Sigmoid colon (tissue), 7 donors: ENCODE measurements around the gene UBN1. TPM values are rescaled to one million over a fixed set of nuclear protein-coding genes. Genes with fewer than 3 reads are reported as not detected.
A peak's percentile ranks its signal among the peaks of the same experiment; 100 is the strongest.
"Not testable (repeated sequence)": the region's sequence is repeated elsewhere in the genome, so short reads cannot be mapped to it uniquely, and the experiment has no call there.

Experiments used
- DNase-seq: peaks from one replicate; pipeline ENCODE4 v3.0.0-alpha.2; 2019
- H3K27ac ChIP-seq, 4 donors: fragments of 200-600 bp; sonication (generic); one replicate each; pipeline ENCODE4 v1.5.1; 2016 to 2019; ENCODE audit warnings: mild to moderate bottlenecking in 1 of 4
- H3K27me3 ChIP-seq, 3 donors: fragments of 200-600 bp; sonication (generic); one replicate each; pipeline ENCODE4 v1.5.1; 2019; ENCODE audit warnings: mild to moderate bottlenecking in 1 of 3
- H3K36me3 ChIP-seq, 4 donors: fragments of 200-600 bp; sonication (generic); one replicate each; pipeline ENCODE4 v1.5.1; 2016 to 2019
- H3K4me1 ChIP-seq, 4 donors: fragments of 200-600 bp; sonication (generic); one replicate each; pipeline ENCODE4 v1.5.1; 2017 to 2019
- H3K4me3 ChIP-seq, 4 donors: fragments of 200-600 bp; sonication (generic); one replicate each; pipeline ENCODE4 v1.5.1; 2017 to 2019; ENCODE audit warnings: mild to moderate bottlenecking in 2 of 4, moderate library complexity in 1 of 4
- H3K9me3 ChIP-seq, 4 donors: fragments of 200-600 bp in 3 of 4; sonication (generic) in 3 of 4; one replicate each; pipeline versions ENCODE4 v1.5.1 to v1.6.1; 2013 to 2019
- EP300 ChIP-seq, 4 donors: sonication (generic); formaldehyde crosslinking; IDR thresholded peaks; one replicate each; pipeline ENCODE4 v1.6.1; 2017; ENCODE audit warnings: antibody characterized with exemption in 4 of 4
- POLR2A ChIP-seq, 2 donors: fragments of 450-650 bp; IDR thresholded peaks; one replicate each; pipeline ENCODE4 v1.6.1; 2016; ENCODE audit warnings: antibody characterized with exemption in 2 of 2, mild to moderate bottlenecking in 2 of 2, moderate library complexity in 2 of 2
- POLR2AphosphoS5 ChIP-seq, 4 donors: sonication (generic); formaldehyde crosslinking; IDR thresholded peaks; one replicate each; pipeline ENCODE4 v1.6.1; 2017; ENCODE audit warnings: antibody characterized with exemption in 4 of 4
- WGBS, 2 donors: extraction: QIAGEN DNeasy Blood & Tissue Kit; methylation state at CpG; one replicate each; pipeline ENCODE4 v1.1.7; 2013; 5-methylcytosine and 5-hydroxymethylcytosine counted together
- intact Hi-C: fragments of 100-400 bp; cut with DNase I; formaldehyde crosslinking; loops from one replicate; pipeline ENCODE4 v1.15.1; 2023
- polyA plus RNA-seq, 3 donors: library from polyadenylated mRNA; stranded (reverse); fragments of 200-250 nt; gene quantifications; one replicate each; pipeline ENCODE4 v1.2.3, GENCODE V29; 2013
- total RNA-seq, 4 donors: library from RNA; depleted of rRNA; stranded (reverse); fragments of >200 nt; gene quantifications; one replicate each; pipeline ENCODE4 v1.1.0, GENCODE V29; 2016
- TF ChIP-seq, protein P1 (sequence below), 4 experiments: fragments of 450-650 bp in 3 of 4; fragments of 200-600 bp in 1 of 4; IDR thresholded peaks; one replicate each; pipeline ENCODE4 v1.5.1; 2016 to 2019; ENCODE audit warnings: antibody characterized with exemption in 4 of 4, mild to moderate bottlenecking in 3 of 4, moderate library complexity in 2 of 4
- donor health status: healthy with polysubstance abuse.
- donor health status: Bipolar disorder and iron deficiency.
- donor health status: healthy.

The UBN1 gene
- total and polyA plus RNA-seq, 7 donors, result 8.4 to 27.7 (median 17.8) TPM

DNA sequence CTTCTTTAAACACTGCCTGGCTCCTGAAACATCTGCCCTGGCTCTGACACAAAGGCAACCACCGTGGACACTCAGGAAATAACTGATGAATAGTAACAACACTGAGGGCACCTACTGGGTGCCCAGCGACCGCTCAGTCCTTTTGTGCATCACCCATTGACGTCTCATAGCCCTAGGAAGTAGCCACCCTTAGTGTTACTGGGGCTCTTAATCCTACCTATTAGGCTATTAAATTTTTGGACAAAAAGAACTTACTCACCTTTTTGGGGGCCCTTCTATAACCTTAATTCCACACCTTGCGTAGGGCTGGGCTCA lies 78.0 kb downstream of the UBN1 start:
- H3K36me3 ChIP-seq, result no peaks in the 10 kb centered on the region
- no peak for DNase-seq
- peaks cover 0 to 10% (median 0%) of the 10 kb centered on the region in 4 donors for H3K9me3 ChIP-seq
- intact Hi-C loops, result no loop called here
- no peaks in the 10 kb centered on the region for H3K27me3 ChIP-seq
- TF ChIP-seq POLR2A (IDR thresholded peaks at IDR 0.05) (no peak), EP300 (IDR thresholded peaks at IDR 0.05) (no peak), POLR2AphosphoS5 (IDR thresholded peaks at IDR 0.05) (no peak)
- TF ChIP-seq, protein P1, sequence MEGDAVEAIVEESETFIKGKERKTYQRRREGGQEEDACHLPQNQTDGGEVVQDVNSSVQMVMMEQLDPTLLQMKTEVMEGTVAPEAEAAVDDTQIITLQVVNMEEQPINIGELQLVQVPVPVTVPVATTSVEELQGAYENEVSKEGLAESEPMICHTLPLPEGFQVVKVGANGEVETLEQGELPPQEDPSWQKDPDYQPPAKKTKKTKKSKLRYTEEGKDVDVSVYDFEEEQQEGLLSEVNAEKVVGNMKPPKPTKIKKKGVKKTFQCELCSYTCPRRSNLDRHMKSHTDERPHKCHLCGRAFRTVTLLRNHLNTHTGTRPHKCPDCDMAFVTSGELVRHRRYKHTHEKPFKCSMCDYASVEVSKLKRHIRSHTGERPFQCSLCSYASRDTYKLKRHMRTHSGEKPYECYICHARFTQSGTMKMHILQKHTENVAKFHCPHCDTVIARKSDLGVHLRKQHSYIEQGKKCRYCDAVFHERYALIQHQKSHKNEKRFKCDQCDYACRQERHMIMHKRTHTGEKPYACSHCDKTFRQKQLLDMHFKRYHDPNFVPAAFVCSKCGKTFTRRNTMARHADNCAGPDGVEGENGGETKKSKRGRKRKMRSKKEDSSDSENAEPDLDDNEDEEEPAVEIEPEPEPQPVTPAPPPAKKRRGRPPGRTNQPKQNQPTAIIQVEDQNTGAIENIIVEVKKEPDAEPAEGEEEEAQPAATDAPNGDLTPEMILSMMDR (IDR thresholded peaks at IDR 0.05), result no peak
- WGBS, 2 donors, result 68 to 77% methylated on average over 5 of the region's 5 CpGs
- no peaks in the 10 kb centered on the region for H3K4me1 ChIP-seq
- H3K27ac ChIP-seq, result peak overlapping the region in 1 of 4 donors; percentile 34
- H3K4me3 ChIP-seq, result no peak overlapping the region

DNA sequence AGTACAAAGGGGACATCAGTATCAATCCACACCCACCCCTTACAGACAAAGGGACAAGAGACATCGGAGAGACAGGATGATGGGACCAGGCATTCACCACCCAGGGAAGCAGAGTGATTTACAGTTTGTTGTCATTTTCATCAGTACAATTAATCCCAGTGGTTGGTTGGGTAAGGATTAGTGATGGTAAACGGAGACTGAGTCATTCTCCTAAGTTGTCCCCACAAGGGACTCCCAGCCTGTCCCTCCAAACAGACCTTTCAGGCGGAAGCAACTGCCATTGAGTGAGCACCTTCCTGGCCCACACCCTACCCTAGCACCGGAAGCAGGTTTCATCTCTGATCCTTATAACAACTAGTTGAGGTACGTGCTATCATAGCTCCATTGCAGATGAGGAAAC lies 78.5 kb downstream of the UBN1 start:
- WGBS, 2 donors, result 86 to 87% methylated on average over 5 of the region's 5 CpGs
- no peak overlapping the region for H3K4me3 ChIP-seq
- intact Hi-C loops, result no loop called here
- H3K36me3 ChIP-seq, result no peaks in the 10 kb centered on the region
- TF ChIP-seq POLR2AphosphoS5 (IDR thresholded peaks at IDR 0.05), result no peak
- no peak for TF ChIP-seq EP300 (IDR thresholded peaks at IDR 0.05)
- TF ChIP-seq POLR2A (IDR thresholded peaks at IDR 0.05), result no peak
- TF ChIP-seq, protein P1 (IDR thresholded peaks at IDR 0.05), result no peak
- H3K27ac ChIP-seq, result peak overlapping the region in 1 of 4 donors; percentile 34
- peaks cover 0 to 10% (median 0%) of the 10 kb centered on the region in 4 donors for H3K9me3 ChIP-seq
- no peak for DNase-seq
- H3K27me3 ChIP-seq, result no peaks in the 10 kb centered on the region
- no peaks in the 10 kb centered on the region for H3K4me1 ChIP-seq

DNA sequence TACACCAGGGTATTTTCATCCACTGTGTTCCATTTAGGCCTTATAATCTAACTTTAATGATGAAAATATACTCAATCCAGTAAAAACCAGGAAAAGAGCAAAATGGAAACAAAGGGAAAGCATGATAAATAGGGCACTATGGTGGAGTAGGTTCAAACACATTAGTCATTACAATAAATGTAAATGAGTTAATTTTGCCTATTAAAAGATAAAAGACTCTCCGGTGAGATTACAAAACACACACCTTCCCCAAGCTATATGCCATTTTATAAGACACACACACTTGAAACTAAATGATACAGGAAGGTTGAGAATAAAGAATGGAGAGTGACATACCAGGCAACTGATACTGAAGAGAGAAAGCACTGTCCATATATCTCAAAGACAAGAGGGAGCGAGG lies 79.6 kb downstream of the UBN1 start:
- H3K36me3 ChIP-seq, result no peaks in the 10 kb centered on the region
- intact Hi-C loops, result no loop called here
- H3K27ac ChIP-seq, result no peak overlapping the region
- H3K4me3 ChIP-seq, result no peak overlapping the region
- DNase-seq, result no peak
- H3K4me1 ChIP-seq, result no peaks in the 10 kb centered on the region
- TF ChIP-seq EP300 (IDR thresholded peaks at IDR 0.05) (no peak), POLR2A (IDR thresholded peaks at IDR 0.05) (no peak), POLR2AphosphoS5 (IDR thresholded peaks at IDR 0.05) (no peak)
- TF ChIP-seq, protein P1 (IDR thresholded peaks at IDR 0.05), result no peak
- H3K9me3 ChIP-seq, result peaks cover 0 to 10% (median 0%) of the 10 kb centered on the region in 4 donors
- WGBS, 2 donors, result 95 to 98% methylated on average over 2 of the region's 2 CpGs
- no peaks in the 10 kb centered on the region for H3K27me3 ChIP-seq

DNA sequence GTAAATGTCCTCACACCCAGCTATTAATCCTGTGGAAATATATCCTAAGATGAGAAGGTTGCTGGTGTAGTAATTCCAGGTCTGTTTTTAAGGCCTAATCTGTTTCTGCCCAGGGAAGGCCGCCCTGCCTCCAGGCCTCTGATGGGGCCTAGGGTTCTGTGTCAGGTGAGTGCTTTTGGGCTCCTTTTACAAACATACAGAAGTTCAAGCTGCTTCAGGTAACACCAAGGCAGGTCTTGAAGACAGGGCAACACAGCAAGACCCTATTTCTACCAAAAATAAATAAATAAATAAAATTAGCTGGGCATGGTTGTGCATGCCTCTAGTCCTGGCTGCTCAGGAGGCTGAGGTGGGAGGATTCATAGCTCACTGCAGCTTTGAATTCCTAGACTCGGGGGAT lies 80.4 kb downstream of the UBN1 start:
- WGBS, 2 donors, result 69 to 76% methylated on average over 2 of the region's 2 CpGs
- H3K36me3 ChIP-seq, result no peaks in the 10 kb centered on the region
- TF ChIP-seq POLR2A (IDR thresholded peaks at IDR 0.05) (no peak), POLR2AphosphoS5 (IDR thresholded peaks at IDR 0.05) (no peak), EP300 (IDR thresholded peaks at IDR 0.05) (no peak)
- TF ChIP-seq, protein P1 (IDR thresholded peaks at IDR 0.05), result no peak
- H3K9me3 ChIP-seq, result peaks cover 0 to 10% (median 0%) of the 10 kb centered on the region in 4 donors
- H3K27ac ChIP-seq, result no peak overlapping the region
- intact Hi-C loops, result no loop called here
- no peak for DNase-seq
- H3K4me1 ChIP-seq, result no peaks in the 10 kb centered on the region
- H3K27me3 ChIP-seq, result no peaks in the 10 kb centered on the region
- H3K4me3 ChIP-seq, result no peak overlapping the region

DNA sequence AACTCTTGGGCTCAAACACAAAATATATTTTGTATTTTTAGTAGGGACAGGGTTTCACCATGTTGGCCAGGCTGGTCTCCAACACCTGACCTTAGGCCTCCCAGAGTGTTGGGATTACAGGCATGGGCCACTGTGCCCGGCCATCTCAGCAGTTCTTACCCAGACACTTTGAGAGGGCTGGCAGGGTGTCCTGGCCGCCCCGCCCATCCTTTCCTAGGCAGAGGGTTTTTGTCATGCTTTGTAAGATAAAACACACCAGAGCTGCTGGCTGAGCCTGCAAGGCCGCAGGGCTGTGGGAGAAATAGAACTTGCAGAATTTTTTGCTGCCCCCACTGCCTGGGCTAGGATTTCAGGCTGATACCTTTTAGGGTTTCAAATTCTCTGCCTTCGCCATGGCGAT lies 80.9 kb downstream of the UBN1 start:
- H3K27me3 ChIP-seq, result no peaks in the 10 kb centered on the region
- H3K36me3 ChIP-seq, result no peaks in the 10 kb centered on the region
- H3K4me1 ChIP-seq, result no peaks in the 10 kb centered on the region
- no peak overlapping the region for H3K27ac ChIP-seq
- DNase-seq, result no peak
- intact Hi-C loops, result no loop called here
- H3K4me3 ChIP-seq, result no peak overlapping the region
- TF ChIP-seq POLR2A (IDR thresholded peaks at IDR 0.05), result no peak
- TF ChIP-seq, protein P1 (IDR thresholded peaks at IDR 0.05), result no peak
- no peak for TF ChIP-seq EP300 (IDR thresholded peaks at IDR 0.05)
- no peak for TF ChIP-seq POLR2AphosphoS5 (IDR thresholded peaks at IDR 0.05)
- 92 to 95% methylated on average over 6 of the region's 6 CpGs for WGBS, 2 donors
- H3K9me3 ChIP-seq, result peaks cover 0 to 10% (median 0%) of the 10 kb centered on the region in 4 donors

DNA sequence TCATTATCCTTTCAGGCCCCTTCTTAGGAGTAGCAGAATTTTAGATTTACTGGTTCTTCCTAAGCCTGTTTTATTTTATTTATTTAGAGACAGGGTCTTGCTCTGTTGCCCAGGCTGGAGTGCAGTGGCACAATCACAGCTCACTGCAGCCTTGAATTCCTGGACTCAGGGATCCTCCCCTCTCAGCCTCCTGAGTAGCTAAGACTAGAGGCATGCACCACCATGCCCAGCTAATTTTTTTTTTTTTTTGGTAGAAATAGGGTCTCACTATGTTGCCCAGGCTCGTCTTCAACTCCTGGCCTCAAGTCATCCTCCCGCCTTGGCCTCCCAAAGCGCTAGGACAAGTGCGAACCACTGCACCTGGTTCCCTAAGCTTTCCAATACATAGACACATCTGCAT lies 82.3 kb downstream of the UBN1 start:
- H3K27ac ChIP-seq, intact Hi-C loops, H3K4me1 ChIP-seq, H3K27me3 ChIP-seq, H3K36me3 ChIP-seq, H3K4me3 ChIP-seq, DNase-seq: not testable (repeated sequence)
- H3K9me3 ChIP-seq, result peaks cover 0 to 10% (median 0%) of the 10 kb centered on the region in 4 donors
- WGBS, 2 donors, result 91 to 94% methylated on average over 4 of the region's 4 CpGs
